H1 (cell line): Measurements from ENCODE around the gene IL18R1. TPM values are rescaled to one million over a fixed set of nuclear protein-coding genes. Genes with fewer than 3 reads are reported as not detected.

Experiments
- CTCF ChIA-PET: fragments of 300-600 bp; sonication (Branson Sonifier 250); formaldehyde crosslinking; loops from one replicate; lab custom pipeline; 2021; ENCODE audit not compliant: partially characterized antibody; lab: Charles Lee
- POLR2A ChIA-PET: fragments of 300-600 bp; sonication (Branson Sonifier 250); formaldehyde crosslinking; loops from one replicate; lab custom pipeline; 2021; ENCODE audit warnings: inconsistent platforms; ENCODE audit not compliant: partially characterized antibody; lab: Charles Lee
- DNase-seq, 2 experiments: peaks; one replicate each; pipeline versions ENCODE4 v3.0.0 to v3.0.0-alpha.2; 2010 to 2022; ENCODE audit warnings: low spot score in 2 of 2, low read depth in 1 of 2, mixed read lengths in 1 of 2
- FAIRE-seq: peaks from 2 replicates; lab custom pipeline; 2011; peaks lifted over from hg19 to GRCh38; lab: Jason Lieb, UNC
- H2AFZ ChIP-seq: 2 replicates; pipeline ENCODE4 v1.8.1; 2012; ENCODE audit warnings: low read length, inconsistent platforms
- H2AK5ac ChIP-seq: 2 replicates; pipeline ENCODE4 v1.6.1; 2013; ENCODE audit warnings: low read depth, low read length
- H2BK120ac ChIP-seq: replicated peaks from 2 replicates; pipeline ENCODE3; 2013; ENCODE audit warnings: low read depth, low read length, inconsistent platforms
- H2BK12ac ChIP-seq: 2 replicates; pipeline ENCODE4 v1.6.1; 2013; ENCODE audit warnings: low read depth, low read length
- H2BK15ac ChIP-seq: 2 replicates; pipeline ENCODE4 v1.6.1; 2013; ENCODE audit warnings: low read length
- H2BK20ac ChIP-seq: 2 replicates; pipeline ENCODE4 v1.6.1; 2013; ENCODE audit warnings: low read length
- H2BK5ac ChIP-seq: 2 replicates; pipeline ENCODE4 v1.6.1; 2013; ENCODE audit warnings: low read depth, low read length
- H3K14ac ChIP-seq: 2 replicates; pipeline ENCODE4 v1.6.1; 2013; ENCODE audit warnings: inconsistent platforms; ENCODE audit not compliant: insufficient read length
- H3K18ac ChIP-seq: 2 replicates; pipeline ENCODE4 v1.6.1; 2013; ENCODE audit warnings: low read length; ENCODE audit errors: extremely low read depth
- H3K23ac ChIP-seq: 2 replicates; pipeline ENCODE4 v1.6.1; 2013; ENCODE audit warnings: inconsistent platforms; ENCODE audit not compliant: insufficient read length
- H3K23me2 ChIP-seq: 2 replicates; pipeline ENCODE4 v1.6.1; 2013; ENCODE audit warnings: low read depth, low read length
- H3K27ac ChIP-seq: 2 replicates; pipeline ENCODE4 v1.6.1; 2011; ENCODE audit warnings: low read depth, low read length, inconsistent platforms
- H3K27me3 ChIP-seq, 4 experiments: replicated peaks in 1 of 4; 1 replicate in 1 of 4; 2 replicates in 3 of 4; pipeline versions ENCODE4 v1.6.1 to v1.8.1; 2011 to 2013; ENCODE audit warnings: low read length in 3 of 4, mild to moderate bottlenecking in 3 of 4, inconsistent platforms in 2 of 4, mixed read lengths in 2 of 4, moderate library complexity in 1 of 4; ENCODE audit not compliant: control insufficient read depth in 3 of 4, insufficient read depth in 3 of 4; ENCODE audit errors: extremely low read depth in 1 of 4
- H3K36me3 ChIP-seq, 4 experiments: 2 replicates each; pipeline versions ENCODE4 v1.6.1 to v1.8.1; 2011 to 2013; ENCODE audit warnings: mild to moderate bottlenecking in 4 of 4, low read length in 3 of 4, moderate library complexity in 2 of 4, control low read depth in 1 of 4, inconsistent platforms in 1 of 4; ENCODE audit not compliant: insufficient read depth in 4 of 4, control insufficient read depth in 2 of 4
- H3K4ac ChIP-seq: replicated peaks from 2 replicates; pipeline ENCODE3; 2013; ENCODE audit warnings: low read length, low read depth, mixed read lengths, inconsistent platforms; ENCODE audit not compliant: insufficient read length
- H3K4me1 ChIP-seq, 4 experiments: replicated peaks in 1 of 4; 1 replicate in 1 of 4; 2 replicates in 3 of 4; pipeline versions ENCODE4 v1.6.1 to v1.8.1; 2011 to 2013; ENCODE audit warnings: low read length in 3 of 4, inconsistent platforms in 2 of 4, mixed read lengths in 1 of 4; ENCODE audit not compliant: insufficient read depth in 4 of 4, control insufficient read depth in 3 of 4
- H3K4me2 ChIP-seq, 2 experiments: 2 replicates each; pipeline versions ENCODE4 v1.6.1 to v1.8.1; 2011 to 2013; ENCODE audit warnings: low read depth in 2 of 2, low read length in 2 of 2, control low read depth in 1 of 2, inconsistent platforms in 1 of 2, mild to moderate bottlenecking in 1 of 2; ENCODE audit not compliant: insufficient read depth in 1 of 2
- H3K4me3 ChIP-seq, 4 experiments: fragments of 200-600, 300-600 bp in 1 of 4; sonication (generic), shearing (Covaris generic), sonication (Bioruptor Twin) in 1 of 4; 2 replicates each; pipeline versions ENCODE4 v1.5.1 to v1.8.1; 2011 to 2016; ENCODE audit warnings: low read length in 4 of 4, low read depth in 3 of 4, control low read depth in 2 of 4, inconsistent platforms in 2 of 4, mild to moderate bottlenecking in 2 of 4, mixed read lengths in 1 of 4, moderate library complexity in 1 of 4; ENCODE audit not compliant: insufficient read depth in 2 of 4; ENCODE audit errors: extremely low read depth in 1 of 4
- H3K56ac ChIP-seq: replicated peaks from 2 replicates; pipeline ENCODE3; 2013; ENCODE audit warnings: low read depth, mild to moderate bottlenecking, mixed read lengths, low read length, inconsistent platforms; ENCODE audit not compliant: insufficient read length
- H3K79me1 ChIP-seq: 2 replicates; pipeline ENCODE4 v1.6.1; 2013; ENCODE audit warnings: low read depth, low read length, control low read depth
- H3K79me2 ChIP-seq, 2 experiments: 2 replicates each; pipeline versions ENCODE4 v1.6.1 to v1.8.1; 2012 to 2013; ENCODE audit warnings: low read length in 2 of 2, mild to moderate bottlenecking in 2 of 2, inconsistent platforms in 1 of 2; ENCODE audit not compliant: insufficient read depth in 2 of 2, control insufficient read depth in 1 of 2
- H3K9ac ChIP-seq, 4 experiments: replicated peaks in 1 of 4; 1 replicate in 1 of 4; 2 replicates in 3 of 4; pipeline versions ENCODE4 v1.6.1 to v1.8.1; 2011 to 2013; ENCODE audit warnings: low read depth in 3 of 4, low read length in 3 of 4, control low read depth in 2 of 4, mild to moderate bottlenecking in 2 of 4, moderate library complexity in 2 of 4, inconsistent platforms in 1 of 4; ENCODE audit errors: extremely low read depth in 1 of 4
- H3K9me3 ChIP-seq, 2 experiments: 2 replicates each; pipeline versions ENCODE4 v1.6.1 to v1.8.1; 2012 to 2013; ENCODE audit warnings: mild to moderate bottlenecking in 2 of 2, moderate library complexity in 2 of 2, control low read depth in 1 of 2, inconsistent platforms in 1 of 2, low read depth in 1 of 2, low read length in 1 of 2, mixed read lengths in 1 of 2; ENCODE audit not compliant: insufficient read depth in 2 of 2
- H4K20me1 ChIP-seq, 2 experiments: replicated peaks in 1 of 2; 2 replicates each; pipeline versions ENCODE3 to v1.8.1; 2011 to 2013; ENCODE audit warnings: inconsistent platforms in 2 of 2, low read length in 2 of 2, mild to moderate bottlenecking in 1 of 2; ENCODE audit not compliant: insufficient read depth in 2 of 2, control insufficient read depth in 1 of 2
- H4K5ac ChIP-seq: 2 replicates; pipeline ENCODE4 v1.6.1; 2013; ENCODE audit warnings: low read length, low read depth, mixed read lengths, inconsistent platforms; ENCODE audit not compliant: insufficient read length
- H4K8ac ChIP-seq: 2 replicates; pipeline ENCODE4 v1.8.0; 2013; ENCODE audit warnings: mild to moderate bottlenecking, moderate library complexity, low read length, inconsistent platforms; ENCODE audit not compliant: insufficient read depth; ENCODE audit errors: extremely low read depth
- H4K91ac ChIP-seq: replicated peaks from 2 replicates; pipeline ENCODE3; 2013; ENCODE audit warnings: low read length, mixed read lengths, inconsistent platforms; ENCODE audit not compliant: insufficient read length
- BCL11A ChIP-seq, 2 experiments: IDR thresholded peaks; one replicate each; pipeline ENCODE4 v1.6.1; 2011; ENCODE audit warnings: low read depth in 2 of 2, low read length in 2 of 2, mild to moderate bottlenecking in 2 of 2
- CBX5 ChIP-seq: fragments of 300-800, 300-1000 bp; sonication (generic); IDR thresholded peaks from 2 replicates; pipeline ENCODE4 v1.7.1; 2016; ENCODE audit warnings: antibody characterized with exemption, low read length, low read depth
- EGR1 ChIP-seq: IDR thresholded peaks from 2 replicates; pipeline ENCODE4 v1.6.1; 2011; ENCODE audit warnings: low read depth, low read length, borderline replicate concordance
- EP300 ChIP-seq, 2 experiments: IDR thresholded peaks; 1 replicate in 1 of 2; 2 replicates in 1 of 2; pipeline ENCODE4 v1.6.1; 2011 to 2012; ENCODE audit warnings: low read depth in 2 of 2, low read length in 2 of 2, mild to moderate bottlenecking in 2 of 2, borderline replicate concordance in 1 of 2, inconsistent platforms in 1 of 2, moderate library complexity in 1 of 2
- HDAC2 ChIP-seq, 2 experiments: fragments of 300-600 bp in 1 of 2; sonication (generic) in 1 of 2; IDR thresholded peaks; 2 replicates each; pipeline ENCODE4 v1.6.1; 2011 to 2012; ENCODE audit warnings: low read depth in 2 of 2, low read length in 2 of 2, mild to moderate bottlenecking in 2 of 2, moderate library complexity in 2 of 2, borderline replicate concordance in 1 of 2, inconsistent platforms in 1 of 2
- JUN ChIP-seq: IDR thresholded peaks from 2 replicates; pipeline ENCODE4 v1.6.1; 2011; ENCODE audit warnings: low read depth, mild to moderate bottlenecking, improper control_type of control experiment, low read length
- KDM1A ChIP-seq: fragments of 200-600, 300-600 bp; sonication (generic); IDR thresholded peaks from 2 replicates; pipeline ENCODE4 v1.7.1; 2016; ENCODE audit warnings: mild to moderate bottlenecking, low read length, borderline replicate concordance
- KDM5A ChIP-seq: fragments of 200-600 bp; IDR thresholded peaks from 2 replicates; pipeline ENCODE4 v1.7.1; 2012; ENCODE audit warnings: mild to moderate bottlenecking, low read length, inconsistent platforms, mixed read lengths
- MAX ChIP-seq: IDR thresholded peaks from 2 replicates; pipeline ENCODE4 v1.6.1; 2012; ENCODE audit warnings: inconsistent platforms
- POLR2AphosphoS5 ChIP-seq: IDR thresholded peaks from 2 replicates; pipeline ENCODE4 v1.6.1; 2011; ENCODE audit warnings: low read depth, low read length
- RAD21 ChIP-seq, 2 experiments: IDR thresholded peaks in 1 of 2; conservative IDR thresholded peaks in 1 of 2; 2 replicates each; pipeline ENCODE4 v1.6.1; 2011; ENCODE audit warnings: low read depth in 2 of 2, low read length in 2 of 2, improper control_type of control experiment in 1 of 2, inconsistent platforms in 1 of 2, mild to moderate bottlenecking in 1 of 2, moderate library complexity in 1 of 2
- RBBP5 ChIP-seq: IDR thresholded peaks from 2 replicates; pipeline ENCODE4 v1.7.1; 2012; ENCODE audit warnings: low read depth, mild to moderate bottlenecking, inconsistent platforms, low read length, moderate library complexity, borderline replicate concordance
- SUZ12 ChIP-seq: fragments of 200-600 bp; sonication (generic); IDR thresholded peaks from 2 replicates; pipeline ENCODE4 v1.6.1; 2012; ENCODE audit warnings: mild to moderate bottlenecking, inconsistent platforms, low read length, moderate library complexity, mixed read lengths
- ZNF274 ChIP-seq: IDR thresholded peaks from 2 replicates; pipeline ENCODE4 v1.7.0; 2012; ENCODE audit warnings: low read length, borderline replicate concordance; ENCODE audit errors: extremely low read depth
- WGBS, 2 experiments: shearing (Covaris generic) in 1 of 2; methylation state at CpG; one replicate each; pipeline versions ENCODE4 v1.1.6 to v1.1.7; 2013 to 2015; ENCODE audit warnings: low lambda C conversion rate in 2 of 2, mixed read lengths in 2 of 2, inconsistent platforms in 1 of 2, low coverage in 1 of 2, missing lambda C conversion rate in 1 of 2; ENCODE audit not compliant: insufficient replicate concordance in 2 of 2, insufficient coverage in 1 of 2, insufficient read length in 1 of 2; ENCODE audit errors: extremely low coverage in 1 of 2, missing lambda C conversion rate in 1 of 2; 5-methylcytosine and 5-hydroxymethylcytosine counted together
- polyA plus RNA-seq, 7 experiments: library from polyadenylated mRNA; depleted of rRNA in 3 of 7; stranded (reverse) in 5 of 7; unstranded in 2 of 7; fragments of >200 nt in 5 of 7; fragments of 200-250 nt in 2 of 7; gene quantifications; 1 replicate in 5 of 7; 2 replicates in 1 of 7; 4 replicates in 1 of 7; pipeline versions ENCODE4 v1.2.1 to v1.2.3, GENCODE V29; 2011 to 2013; ENCODE audit warnings: missing spikeins in 2 of 7, mixed read lengths in 2 of 7
- total RNA-seq: library from RNA; stranded (reverse); fragmentation: NEBNext Ultra II Directional; extraction: Animal tissue kit (Norgen Biotek cat#: 25700); gene quantifications from 2 replicates; pipeline ENCODE4 v1.2.1, GENCODE V29; 2021

IL18R1 gene
- total and polyA plus RNA-seq, 2 of the 8 experiments (the other 6 are each of a cell fraction or from before 2014, with no cell fraction given): 0.54 TPM; not detected in 1

GRCh38 chr2:102420290-102420689 is 64.7 kb downstream of the IL18R1 start:
- ChIA-PET CTCF (interaction anchor here (0.7 to 0.8 kb wide), 2 partner anchors 19 to 39 kb away, joined by 3 to 6 read pairs; no protein-coding TSS in a partner anchor), POLR2A (no interaction called here)
- H3K4ac ChIP-seq: no peak overlapping the region
- H3K36me3 ChIP-seq: no peaks in the 10 kb centered on the region
- H3K79me1 ChIP-seq: no peaks in the 10 kb centered on the region
- FAIRE-seq: no peak
- no peak overlapping the region for H3K27ac ChIP-seq
- no peak overlapping the region for H2BK12ac ChIP-seq
- H3K9ac ChIP-seq: no peak overlapping the region
- no peak overlapping the region for H2BK20ac ChIP-seq
- no peaks in the 10 kb centered on the region for H3K27me3 ChIP-seq
- no peaks in the 10 kb centered on the region for H3K9me3 ChIP-seq
- 87% methylated on average over 4 of the region's 4 CpGs; no CpG with 5 or more reads in 1 of the 2 experiments for WGBS, 2 experiments
- H4K20me1 ChIP-seq: no peaks in the 10 kb centered on the region
- no peak overlapping the region for H3K18ac ChIP-seq
- no peak overlapping the region for H3K4me2 ChIP-seq
- H2BK15ac ChIP-seq: no peak overlapping the region
- H3K4me3 ChIP-seq: no peak overlapping the region
- no peak overlapping the region for H2BK120ac ChIP-seq
- no peaks in the 10 kb centered on the region for H3K23me2 ChIP-seq
- DNase-seq: no peak
- no peak overlapping the region for H3K56ac ChIP-seq
- H3K79me2 ChIP-seq: no peaks in the 10 kb centered on the region
- no peak overlapping the region for H4K8ac ChIP-seq
- no peak overlapping the region for H2AK5ac ChIP-seq
- H2BK5ac ChIP-seq: no peak overlapping the region
- no peak overlapping the region for H4K5ac ChIP-seq
- no peak overlapping the region for H3K23ac ChIP-seq
- H3K4me1 ChIP-seq: no peaks in the 10 kb centered on the region
- H2AFZ ChIP-seq: no peak overlapping the region
- no peak overlapping the region for H3K14ac ChIP-seq
- H4K91ac ChIP-seq: no peak overlapping the region
- no peak for TF ChIP-seq ZNF274
- no peak for TF ChIP-seq RBBP5
- TF ChIP-seq EP300 (IDR thresholded peaks at IDR 0.05; ENCODE audit: borderline replicate concordance in 1 of 2, low read depth in 2 of 2, low read length in 2 of 2): no peak
- no peak for TF ChIP-seq SUZ12
- no peak for TF ChIP-seq RAD21 (IDR thresholded peaks at IDR 0.05 in 1 of 2, conservative IDR thresholded peaks at IDR 0.05 in 1 of 2; ENCODE audit: low read depth in 2 of 2, low read length in 2 of 2)
- TF ChIP-seq JUN: no peak
- no peak for TF ChIP-seq KDM1A
- TF ChIP-seq BCL11A (IDR thresholded peaks at IDR 0.05; ENCODE audit: low read depth in 2 of 2, low read length in 2 of 2): no peak
- no peak for TF ChIP-seq EGR1
- TF ChIP-seq KDM5A: no peak
- no peak for TF ChIP-seq HDAC2 (IDR thresholded peaks at IDR 0.05; ENCODE audit: borderline replicate concordance in 1 of 2, low read depth in 2 of 2, low read length in 2 of 2)
- no peak for TF ChIP-seq CBX5
- no peak for TF ChIP-seq MAX
- TF ChIP-seq POLR2AphosphoS5: no peak
